NCI-H2196 (cell line): ENCODE data around the gene TRPM3.

Experiments
- DNase-seq: peaks from one replicate; lab custom pipeline; 2025; ENCODE audit not compliant: unreplicated experiment; lab: John Stamatoyannopoulos, UW

The TRPM3 gene

DNA sequence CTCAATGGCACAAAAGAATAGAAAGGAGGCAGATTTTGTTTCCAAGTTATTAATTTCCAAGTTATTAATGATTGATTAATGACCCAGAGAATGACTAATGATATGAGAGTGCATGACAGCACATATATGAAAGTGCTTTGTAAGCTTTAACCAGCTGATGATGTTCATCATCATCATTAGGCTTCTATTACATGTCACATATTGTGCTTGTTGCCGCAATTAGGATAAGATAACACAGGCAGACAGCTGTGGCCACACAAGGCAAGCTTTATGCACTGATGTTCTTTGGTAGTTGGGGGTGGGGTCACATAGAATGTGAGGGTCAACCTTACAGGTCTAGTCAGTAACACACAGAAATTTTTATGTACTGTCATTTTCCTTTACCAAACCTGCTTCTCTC, 219.7 kb downstream of the TRPM3 start:
- DNase-seq, result no peak

DNA sequence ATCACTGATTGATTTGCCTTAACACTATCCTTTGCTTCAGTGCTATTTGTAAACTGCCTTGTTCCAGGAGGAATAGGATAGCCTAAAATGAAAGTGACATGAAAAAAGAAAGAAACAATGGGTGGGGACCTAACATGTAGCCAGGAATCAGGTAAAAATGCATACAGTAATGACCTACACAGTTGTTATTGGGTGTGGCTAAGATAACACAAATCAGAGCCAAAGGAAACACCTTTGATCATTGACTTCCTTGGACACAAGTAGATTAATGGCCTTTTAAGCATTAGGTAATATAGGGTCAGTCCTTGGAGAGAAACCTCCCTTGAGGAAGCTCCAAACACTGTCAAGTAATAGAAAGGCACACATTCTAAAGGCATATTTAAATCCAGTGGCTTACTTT, 220.4 kb downstream of the TRPM3 start:
- no peak for DNase-seq

- no peak for DNase-seq
Observed at GRCh38 chr9:70893580-70894122, 227.8 kb downstream of the TRPM3 start.

DNA sequence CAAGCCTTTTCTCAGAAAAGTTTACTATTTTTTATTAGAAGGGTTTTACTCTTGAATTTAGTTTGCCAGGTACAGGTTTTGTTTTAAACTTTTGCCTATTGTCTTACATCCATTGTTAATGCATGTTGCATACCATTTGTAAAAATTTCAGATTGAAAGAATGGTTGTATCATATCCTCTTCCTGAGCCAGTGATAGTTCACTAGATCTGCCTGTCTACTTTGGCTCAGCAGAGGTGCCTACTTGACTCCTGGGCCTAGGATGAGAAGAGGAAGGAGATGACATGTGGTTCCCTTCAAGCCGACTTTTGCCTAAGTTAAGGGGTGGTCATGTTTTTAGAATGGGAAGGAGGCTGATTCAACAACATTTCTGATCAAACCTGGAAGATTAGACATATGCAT, 232.9 kb downstream of the TRPM3 start:
- DNase-seq, result no peak

GRCh38 chr9:70887826-70888225, 233.6 kb downstream of the TRPM3 start:
- DNase-seq, result no peak

GRCh38 chr9:70883963-70884793, 237.2 kb downstream of the TRPM3 start:
- DNase-seq, result no peak

DNA sequence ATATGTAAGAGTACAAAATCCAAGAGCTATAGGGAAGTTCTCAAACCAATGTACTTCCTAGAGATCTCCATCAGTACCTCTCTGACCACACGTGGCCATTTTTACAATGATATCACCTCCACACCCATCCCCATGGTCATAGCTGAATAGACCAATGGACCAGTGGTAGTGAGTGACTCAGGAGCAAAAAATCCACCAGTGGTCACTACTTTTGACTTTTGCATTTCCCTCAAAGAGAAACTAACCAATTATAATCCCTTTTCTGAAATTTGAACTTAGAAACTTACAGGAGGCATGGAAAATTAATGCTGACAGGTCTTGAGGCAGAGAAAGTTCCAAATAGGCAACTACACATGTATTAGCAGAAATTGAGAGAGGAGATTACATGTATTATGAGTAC, 238.4 kb downstream of the TRPM3 start:
- no peak for DNase-seq

DNA sequence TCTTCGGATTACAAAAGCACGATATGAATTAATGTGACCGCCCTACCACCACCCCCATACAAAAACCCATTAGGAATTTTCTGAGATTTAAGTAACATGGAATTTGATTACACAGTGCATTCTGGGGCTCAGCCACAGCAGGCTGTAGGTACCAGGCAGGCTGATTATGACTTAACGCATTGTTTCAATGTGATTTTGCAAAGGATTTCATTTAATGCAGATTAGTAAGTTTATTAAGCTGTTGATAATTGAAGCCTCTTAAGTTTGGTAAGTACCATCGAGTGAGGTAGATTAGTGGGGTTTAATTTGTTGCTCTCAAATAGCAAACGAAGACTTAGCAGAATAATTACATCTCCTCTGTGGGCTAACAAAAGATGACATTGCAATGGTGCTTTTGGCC, 240.1 kb downstream of the TRPM3 start:
- no peak for DNase-seq

GRCh38 chr9:70880535-70880934, 240.9 kb downstream of the TRPM3 start:
- DNase-seq, result no peak

DNA sequence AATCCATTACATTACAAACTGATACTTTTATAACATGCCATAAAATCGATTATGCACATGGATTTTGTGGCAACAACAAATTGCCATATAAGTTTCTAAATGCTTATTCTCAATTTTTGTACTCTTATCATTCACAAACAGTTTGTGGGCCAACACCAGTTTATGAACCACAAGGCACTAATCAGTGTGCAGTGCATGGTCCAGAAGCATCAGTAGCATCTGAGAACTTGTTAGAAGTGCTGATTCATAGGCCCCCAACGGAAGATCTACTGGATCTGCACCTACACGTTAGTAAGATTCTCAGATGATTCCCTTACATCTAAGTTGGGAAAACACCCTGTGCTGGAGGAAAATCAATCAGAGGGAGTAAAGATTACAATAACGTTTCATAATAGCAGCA, 242.8 kb downstream of the TRPM3 start:
- no peak for DNase-seq

DNA sequence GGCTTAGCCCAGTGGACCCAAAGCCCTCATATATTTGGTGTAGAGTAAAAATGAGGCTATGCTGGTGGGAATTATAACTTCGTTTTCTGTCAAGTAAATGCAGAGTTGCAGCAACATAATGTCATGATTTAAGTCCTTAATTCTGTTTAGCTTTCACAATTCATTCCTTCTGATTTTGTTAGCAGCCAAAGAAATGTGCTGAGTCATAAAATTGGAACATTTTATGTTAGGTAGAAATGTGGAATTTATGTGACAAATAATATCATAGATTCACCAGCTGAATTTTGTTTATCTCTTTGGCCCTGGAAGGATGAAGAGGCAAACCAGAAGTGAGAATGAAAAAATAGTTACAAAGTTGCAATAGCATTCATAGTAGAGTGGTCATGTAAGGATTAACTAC, 247.0 kb downstream of the TRPM3 start:
- DNase-seq, result no peak

DNA sequence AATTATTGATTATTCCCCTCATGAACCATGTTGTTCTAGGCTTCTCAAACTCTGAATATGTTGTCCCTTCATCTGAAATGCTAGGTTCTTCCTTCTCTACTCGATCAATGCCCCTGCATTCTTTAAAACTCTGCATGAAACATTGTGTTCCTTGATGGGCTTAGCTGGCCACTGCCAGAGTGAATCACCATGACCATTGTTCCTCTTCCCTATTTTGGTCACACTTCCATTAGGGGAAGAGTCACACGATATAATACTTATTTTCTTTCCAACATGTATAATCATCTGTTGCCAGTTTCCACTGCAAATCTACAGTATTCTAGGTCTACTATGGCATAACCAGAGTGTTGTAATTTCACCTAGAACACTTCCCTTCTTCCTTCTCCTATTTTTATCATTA, 247.9 kb downstream of the TRPM3 start:
- DNase-seq, result no peak

DNA sequence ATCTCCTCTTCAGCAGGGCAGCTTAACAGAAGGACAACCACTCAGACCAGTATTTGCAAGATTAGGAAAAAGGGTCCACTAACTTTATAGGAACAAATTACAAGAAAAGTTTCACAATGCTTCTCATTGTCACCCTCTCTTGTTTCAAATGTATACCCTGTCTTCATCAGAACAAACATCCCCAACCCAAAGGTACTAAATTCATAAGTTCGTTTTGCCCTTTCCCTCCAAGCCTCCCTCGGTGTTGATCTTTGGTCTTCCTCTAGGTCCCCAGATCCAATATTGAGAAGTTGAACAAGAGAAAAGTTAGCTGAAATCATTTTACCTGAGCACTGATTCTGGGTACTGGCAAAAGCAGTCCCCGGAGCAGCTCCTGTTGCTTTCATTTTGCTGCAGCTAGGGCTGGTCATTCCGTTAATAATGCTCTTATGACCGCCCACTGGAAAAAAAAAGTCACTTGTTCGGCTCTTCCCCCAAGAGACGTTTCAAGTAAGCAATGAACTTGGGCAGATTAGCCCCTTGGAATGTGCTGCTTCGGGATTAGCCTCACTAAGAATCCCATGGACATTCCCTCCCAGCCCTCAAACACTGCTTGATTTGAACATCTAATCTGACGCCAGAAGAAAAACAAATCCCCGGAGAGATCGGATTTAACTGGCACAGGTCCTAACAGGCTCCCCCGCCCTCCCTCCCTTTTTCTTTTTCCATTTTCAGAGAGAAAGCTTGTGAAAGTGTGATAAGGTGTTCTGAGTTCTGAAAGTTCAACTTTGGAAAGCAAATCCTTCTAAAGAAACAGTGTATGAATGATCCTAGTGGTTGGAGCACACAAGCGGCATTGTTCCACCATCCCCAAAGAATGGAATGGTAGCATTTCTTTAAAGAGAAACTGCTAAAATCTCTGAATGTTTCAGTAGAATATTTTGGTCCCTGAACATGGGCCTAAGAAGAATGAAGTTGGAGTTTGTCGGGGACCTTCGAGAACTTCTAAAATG, 252.5 kb downstream of the TRPM3 start:
- no peak for DNase-seq

DNA sequence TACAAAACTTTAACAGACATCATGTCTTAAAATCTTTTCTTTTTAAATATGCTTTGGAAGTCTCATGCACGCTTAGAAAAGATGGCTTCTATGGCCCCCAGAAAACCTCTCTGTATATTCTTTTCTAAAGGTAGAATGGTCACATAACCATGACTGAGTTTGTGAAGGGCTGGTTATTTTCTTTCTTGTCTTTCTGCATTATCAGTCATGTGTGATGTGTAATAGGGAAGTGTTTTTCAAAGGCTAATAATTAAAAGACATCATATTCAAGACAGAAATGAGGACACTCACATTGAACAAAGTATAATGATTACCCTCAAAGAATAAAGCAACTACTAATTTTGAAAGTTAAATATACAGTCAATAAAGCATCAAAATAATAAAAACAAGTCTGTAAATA, 253.4 kb downstream of the TRPM3 start:
- DNase-seq, result no peak

- no peak for DNase-seq
Observed at GRCh38 chr9:70865471-70865870, 255.9 kb downstream of the TRPM3 start.

- DNase-seq, result no peak
Observed at GRCh38 chr9:70861797-70862196, 259.6 kb downstream of the TRPM3 start.

DNA sequence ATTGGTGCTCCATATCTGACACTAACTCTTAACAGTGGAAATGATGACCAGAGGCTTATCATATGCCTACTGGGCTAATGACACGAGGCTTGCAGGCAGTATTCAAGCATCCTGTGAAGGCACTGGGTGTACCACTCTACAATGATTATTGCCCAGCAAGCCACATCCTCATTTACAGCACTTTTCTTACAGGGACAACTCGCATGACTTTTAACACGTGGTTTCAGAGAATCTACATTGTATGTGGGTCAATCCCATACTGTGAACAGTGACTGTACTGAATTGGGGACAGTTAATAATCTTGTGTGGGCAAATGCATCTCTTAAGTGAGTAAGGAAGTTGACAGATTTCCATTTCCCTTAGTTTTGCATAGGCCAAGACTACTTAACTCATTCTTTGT, 260.0 kb downstream of the TRPM3 start:
- DNase-seq, result no peak

GRCh38 chr9:70859694-70860093, 261.7 kb downstream of the TRPM3 start:
- DNase-seq, result no peak

DNA sequence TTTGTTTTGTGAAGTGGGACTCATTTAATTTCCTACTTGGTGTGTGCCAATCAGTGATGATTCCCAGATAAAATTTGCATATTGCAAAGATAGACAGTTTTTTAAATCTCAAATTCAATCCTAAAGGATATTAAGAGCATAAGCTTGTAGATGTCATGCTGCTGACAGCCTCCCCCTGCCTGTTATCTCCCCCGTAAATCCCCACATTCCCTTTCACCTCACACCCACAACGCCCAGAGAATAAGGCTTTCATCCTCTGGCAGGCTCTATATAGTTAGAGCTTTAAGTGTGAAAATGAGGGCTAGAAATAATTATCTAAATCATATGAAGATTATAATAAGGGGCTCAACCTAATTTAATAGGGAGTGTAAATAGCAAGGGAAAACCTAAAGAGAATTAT, 265.0 kb downstream of the TRPM3 start:
- DNase-seq, result no peak

DNA sequence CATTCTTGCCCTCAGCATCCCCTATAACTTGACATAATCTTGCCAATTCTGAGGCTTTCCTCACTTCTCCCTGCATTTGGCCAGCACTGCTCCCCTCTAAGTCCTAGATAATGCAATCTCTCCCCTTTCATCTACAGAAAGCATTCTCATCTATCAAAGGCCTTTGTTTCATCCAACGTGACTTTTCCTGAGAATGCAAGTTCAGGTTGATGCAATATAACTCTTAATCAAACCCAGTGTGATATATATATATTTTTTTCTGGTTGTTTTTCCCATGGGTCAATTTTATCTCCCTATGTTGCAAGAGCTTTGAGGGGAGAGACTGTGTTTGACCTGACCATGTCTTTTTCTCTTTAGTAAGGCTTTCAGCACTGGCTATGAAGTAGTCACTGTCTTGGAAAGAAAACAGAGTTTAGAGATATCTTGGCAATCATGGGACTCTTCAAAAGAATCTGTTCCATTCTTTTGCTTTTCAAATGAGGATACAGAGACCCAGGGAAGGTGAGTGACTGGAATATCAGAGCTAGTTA, 268.6 kb downstream of the TRPM3 start:
- DNase-seq, result no peak

DNA sequence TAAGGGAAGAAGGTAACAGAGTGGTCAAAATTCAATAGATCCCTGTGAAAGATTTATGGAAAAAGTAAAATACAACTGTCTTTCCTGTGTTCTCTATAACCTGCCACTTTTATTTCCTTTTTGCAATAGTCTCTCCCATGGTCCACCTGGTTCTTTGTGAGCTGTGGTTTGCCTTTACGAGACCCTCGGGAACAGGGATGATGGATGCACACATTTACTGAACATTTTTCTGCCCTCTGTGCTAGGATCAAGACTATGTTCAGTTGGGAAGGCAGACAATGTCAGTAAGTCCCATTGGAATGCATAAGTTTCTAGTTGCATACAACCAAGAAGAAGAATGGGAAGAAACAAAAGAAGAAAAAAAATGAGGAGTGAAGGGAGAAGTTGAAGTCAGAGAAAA, 281.2 kb downstream of the TRPM3 start:
- no peak for DNase-seq

DNA sequence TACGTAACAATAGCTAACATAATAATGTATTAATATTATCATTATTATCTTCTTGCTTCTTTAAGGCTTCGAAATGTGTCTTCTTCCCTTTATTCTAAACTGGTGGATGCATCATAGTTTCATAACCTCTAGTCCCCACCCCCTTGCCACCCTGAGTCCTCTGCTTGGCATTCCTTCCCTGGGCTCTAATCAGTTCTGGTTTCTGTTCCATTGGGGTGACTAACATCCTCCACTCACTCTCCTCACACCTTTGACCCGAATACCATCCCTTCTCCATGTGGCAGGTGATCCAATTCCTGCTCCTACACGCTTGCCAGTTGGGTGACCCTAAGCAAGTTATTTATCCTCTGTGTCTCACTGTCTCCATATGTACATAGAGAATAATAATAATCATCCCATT, 286.1 kb downstream of the TRPM3 start:
- DNase-seq, result no peak
